GM12878 (cell line): Measurements from ENCODE around the gene NPAS3.

Experiments used
- CBX3 ChIP-seq: fragments of 200-600 bp; sonication (generic); IDR thresholded peaks from 2 replicates; pipeline ENCODE4 v1.6.1; 2016; ENCODE audit warnings: low read depth, borderline replicate concordance
- EP300 ChIP-seq, 2 experiments: fragments of 150-350 bp in 1 of 2; IDR thresholded peaks; 2 replicates each; pipeline ENCODE4 v1.6.1; 2011 to 2012; ENCODE audit warnings: low read depth in 2 of 2, low read length in 2 of 2, borderline replicate concordance in 1 of 2, improper control_type of control experiment in 1 of 2, inconsistent platforms in 1 of 2; ENCODE audit not compliant: control insufficient read depth in 1 of 2
- ETV6 ChIP-seq, 2 experiments: fragments of 450-650 bp in 1 of 2; IDR thresholded peaks in 1 of 2; conservative IDR thresholded peaks in 1 of 2; 2 replicates each; pipeline ENCODE4 v1.6.1; 2014; ENCODE audit warnings: antibody characterized with exemption in 1 of 2, borderline replicate concordance in 1 of 2, low read depth in 1 of 2, mild to moderate bottlenecking in 1 of 2, moderate library complexity in 1 of 2
- FOXM1 ChIP-seq: IDR thresholded peaks from 2 replicates; pipeline ENCODE4 v1.6.1; 2012; ENCODE audit warnings: low read depth, mild to moderate bottlenecking, inconsistent platforms, low read length, moderate library complexity
- KDM1A ChIP-seq: fragments of 200-600 bp; sonication (generic); IDR thresholded peaks from 2 replicates; pipeline ENCODE4 v1.6.1; 2016; ENCODE audit warnings: borderline replicate concordance
- NFYB ChIP-seq: IDR thresholded peaks from 2 replicates; pipeline ENCODE4 v1.6.1; 2011; ENCODE audit warnings: low read depth, mild to moderate bottlenecking, low read length, improper control_type of control experiment, moderate library complexity; ENCODE audit not compliant: insufficient read depth
- NKRF ChIP-seq: fragments of 450-650 bp; conservative IDR thresholded peaks from 2 replicates; pipeline ENCODE4 v1.6.1; 2017; ENCODE audit warnings: mild to moderate bottlenecking, moderate library complexity
- REST ChIP-seq: IDR thresholded peaks from 2 replicates; pipeline ENCODE4 v1.6.1; 2012; ENCODE audit warnings: mild to moderate bottlenecking, low read depth, low read length
- SP1 ChIP-seq: IDR thresholded peaks from one replicate; pipeline ENCODE4 v1.6.1; 2011; ENCODE audit warnings: low read depth, low read length
- YBX1 ChIP-seq: fragments of 450-650 bp; IDR thresholded peaks from 2 replicates; pipeline ENCODE4 v1.6.1; 2016; ENCODE audit warnings: antibody characterized with exemption
- ZNF384 ChIP-seq: IDR thresholded peaks from 2 replicates; pipeline ENCODE4 v1.6.1; 2012; ENCODE audit warnings: low read depth, mild to moderate bottlenecking, low read length, improper control_type of control experiment, borderline replicate concordance
- TF ChIP-seq, protein P1 (sequence below): IDR thresholded peaks from 2 replicates; pipeline ENCODE4 v1.6.1; 2012; ENCODE audit warnings: low read depth, low read length, improper control_type of control experiment

DNA sequence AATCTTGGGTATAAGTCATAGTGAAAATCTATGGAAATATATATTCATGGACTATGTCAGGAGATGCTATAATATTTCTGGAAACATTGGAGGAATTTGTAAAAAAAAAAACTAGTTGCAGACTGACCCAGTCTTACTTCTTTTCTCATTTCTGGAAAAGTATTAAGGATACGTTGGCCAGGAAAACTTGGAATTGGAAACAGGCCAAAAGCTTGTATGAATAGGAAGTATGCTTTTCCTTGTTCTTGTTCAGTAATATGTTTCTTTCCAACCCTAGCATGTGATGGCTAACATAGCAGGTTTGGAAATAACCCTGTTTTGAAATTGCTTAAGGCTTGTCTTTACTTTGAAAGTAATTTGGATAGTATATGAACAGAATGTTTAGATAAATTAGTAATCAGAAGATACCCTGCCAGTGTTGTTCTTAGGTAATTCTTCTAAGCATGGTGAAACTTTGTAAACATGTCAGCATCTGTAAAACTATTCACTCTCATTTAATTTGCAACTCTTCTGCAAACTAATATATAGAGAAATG is 316.2 kb downstream of the NPAS3 start:
- no peak for TF ChIP-seq CBX3
- no peak for TF ChIP-seq NFYB
- TF ChIP-seq, protein P1, sequence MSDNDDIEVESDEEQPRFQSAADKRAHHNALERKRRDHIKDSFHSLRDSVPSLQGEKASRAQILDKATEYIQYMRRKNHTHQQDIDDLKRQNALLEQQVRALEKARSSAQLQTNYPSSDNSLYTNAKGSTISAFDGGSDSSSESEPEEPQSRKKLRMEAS, result no peak
- TF ChIP-seq KDM1A, result no peak
- no peak for TF ChIP-seq ZNF384
- TF ChIP-seq FOXM1, result no peak
- TF ChIP-seq ETV6 (conservative IDR thresholded peaks at IDR 0.05 in 1 of 2, IDR thresholded peaks at IDR 0.05 in 1 of 2; ENCODE audit: borderline replicate concordance in 1 of 2, low read depth in 1 of 2), result no peak
- TF ChIP-seq YBX1, result no peak
- no peak for TF ChIP-seq REST
- TF ChIP-seq EP300 (IDR thresholded peaks at IDR 0.05; ENCODE audit: borderline replicate concordance in 1 of 2, control insufficient read depth in 1 of 2, low read depth in 2 of 2, low read length in 2 of 2), result no peak
- no peak for TF ChIP-seq NKRF
- no peak for TF ChIP-seq SP1
